Left forelimb (tissue), 1 donor: ENCODE measurements around the gene NFKBIE.

Source experiments
- DNase-seq: peaks from one replicate; pipeline ENCODE4 v3.0.0-alpha.2; 2018; ENCODE audit warnings: low spot score

The NFKBIE gene

DNA sequence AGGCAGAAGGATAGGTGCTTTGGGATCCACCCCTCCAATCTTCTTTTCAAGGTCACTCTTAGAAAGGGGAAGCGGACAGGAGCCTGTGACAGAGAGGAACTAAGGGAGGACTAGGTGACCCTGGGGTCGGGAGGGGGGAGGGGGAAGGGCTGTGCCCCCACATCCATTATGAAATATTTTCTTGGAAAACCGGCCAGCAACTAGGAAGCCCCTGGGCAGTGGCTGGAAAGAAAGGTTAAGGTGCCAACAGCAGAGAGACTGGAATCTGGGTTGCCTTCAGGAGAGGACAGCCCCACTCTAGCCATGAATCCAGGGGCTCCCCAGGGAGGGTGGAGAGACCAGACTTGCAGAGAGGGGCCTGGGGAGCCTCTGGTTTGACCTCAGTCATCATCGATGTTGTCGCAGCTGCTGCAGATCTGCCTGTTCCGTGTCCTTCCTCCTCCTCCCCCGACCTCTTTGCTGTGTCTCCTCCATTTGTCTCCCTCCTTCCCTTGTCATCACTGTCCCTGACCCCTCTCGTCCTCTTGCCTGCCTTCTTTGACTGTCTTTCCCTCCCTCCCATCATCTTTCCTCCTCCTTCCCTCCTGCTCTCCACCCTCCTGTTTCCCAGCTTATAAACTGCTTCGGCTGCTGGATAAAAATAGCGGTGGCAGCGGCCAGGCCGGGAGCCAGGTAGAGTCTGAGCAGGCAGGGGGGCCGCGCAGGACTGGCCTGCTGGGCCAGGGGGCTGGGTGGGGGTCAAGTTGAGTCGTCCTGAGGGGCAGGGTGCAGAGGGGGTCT, 38.8 kb downstream of the NFKBIE start:
- no peak for DNase-seq

DNA sequence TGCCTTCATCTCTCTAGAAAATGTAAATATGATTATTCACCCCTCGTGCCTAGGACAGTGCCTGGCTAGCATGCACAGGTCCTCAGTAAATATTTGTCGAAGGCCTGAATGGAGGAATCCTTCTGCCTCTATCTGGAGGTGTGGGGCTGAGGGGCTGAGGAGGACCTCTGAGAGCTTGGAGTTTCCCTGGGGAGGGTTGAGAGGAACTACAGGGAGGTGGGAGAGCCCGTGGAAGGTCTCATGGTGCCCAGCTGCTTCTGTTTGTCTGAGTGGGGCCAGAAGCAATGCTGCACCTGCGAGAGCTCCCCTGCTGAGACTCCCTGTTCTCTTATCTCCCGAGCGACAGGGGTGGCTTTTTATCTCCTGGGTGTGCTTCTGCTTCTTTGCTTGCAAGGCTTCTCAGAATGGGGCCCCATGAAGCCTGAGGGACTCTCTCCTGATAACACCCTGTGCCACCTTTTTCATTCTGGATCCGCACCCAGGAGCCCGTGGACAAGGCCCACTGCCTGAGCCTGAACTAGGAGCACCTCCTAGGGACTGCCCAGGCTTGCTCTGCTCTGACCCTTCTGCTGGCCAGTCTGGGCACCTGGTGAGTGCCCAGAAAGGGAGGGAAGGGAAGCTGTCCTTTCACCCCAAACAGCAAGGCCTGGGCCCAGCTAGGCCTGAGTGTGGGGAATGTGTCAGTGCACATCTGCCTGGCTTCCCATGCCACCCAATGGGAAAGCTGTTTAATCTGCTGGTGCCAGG, 39.6 kb downstream of the NFKBIE start:
- no peak for DNase-seq

- DNase-seq = no peak
Observed at GRCh38 chr6:44224965-44225305, 40.4 kb downstream of the NFKBIE start.

GRCh38 chr6:44224029-44224964, 41.1 kb downstream of the NFKBIE start:
- DNase-seq = no peak

DNA sequence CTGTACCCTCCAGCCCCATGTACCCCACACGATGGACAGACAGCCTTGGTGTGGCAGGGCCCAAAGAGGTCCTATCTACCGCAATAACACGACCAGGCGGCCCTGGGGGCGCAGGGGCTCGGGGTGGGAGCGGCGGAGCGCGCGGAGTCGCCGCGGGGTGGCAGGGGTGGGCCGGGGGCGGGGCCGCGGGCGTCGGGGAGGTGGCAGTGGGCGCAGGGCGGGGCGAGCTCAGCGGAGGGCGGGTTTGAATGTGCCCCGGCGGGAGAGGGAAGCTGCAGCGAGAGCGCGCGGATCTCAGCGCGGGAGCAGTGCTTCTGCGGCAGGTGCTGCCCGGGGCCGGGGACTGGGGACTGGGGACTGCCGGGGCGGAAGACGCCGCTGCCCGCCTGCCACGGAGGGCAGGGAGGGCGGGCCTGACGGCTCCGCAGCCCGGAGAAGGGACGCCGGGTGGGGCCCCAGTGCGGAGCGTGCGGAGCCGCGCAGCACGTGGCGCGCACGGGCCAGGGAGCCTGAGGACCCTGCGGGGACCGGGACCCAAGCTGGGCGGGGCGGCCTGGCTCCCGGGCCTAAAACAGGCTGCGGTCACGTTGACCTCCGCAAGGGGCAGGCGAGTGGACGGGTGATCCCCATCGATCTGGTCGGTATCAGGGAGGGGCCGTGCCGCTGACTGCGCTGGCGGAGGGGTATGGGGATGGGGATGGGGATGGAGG, 41.9 kb downstream of the NFKBIE start, which contains the start of gene SLC29A1:
SLC29A1 (plus strand) TSS at position 277 of the 710 bp plus-strand sequence. CDS start 3,719 bp downstream, outside the sequence.
- no peak for DNase-seq

DNA sequence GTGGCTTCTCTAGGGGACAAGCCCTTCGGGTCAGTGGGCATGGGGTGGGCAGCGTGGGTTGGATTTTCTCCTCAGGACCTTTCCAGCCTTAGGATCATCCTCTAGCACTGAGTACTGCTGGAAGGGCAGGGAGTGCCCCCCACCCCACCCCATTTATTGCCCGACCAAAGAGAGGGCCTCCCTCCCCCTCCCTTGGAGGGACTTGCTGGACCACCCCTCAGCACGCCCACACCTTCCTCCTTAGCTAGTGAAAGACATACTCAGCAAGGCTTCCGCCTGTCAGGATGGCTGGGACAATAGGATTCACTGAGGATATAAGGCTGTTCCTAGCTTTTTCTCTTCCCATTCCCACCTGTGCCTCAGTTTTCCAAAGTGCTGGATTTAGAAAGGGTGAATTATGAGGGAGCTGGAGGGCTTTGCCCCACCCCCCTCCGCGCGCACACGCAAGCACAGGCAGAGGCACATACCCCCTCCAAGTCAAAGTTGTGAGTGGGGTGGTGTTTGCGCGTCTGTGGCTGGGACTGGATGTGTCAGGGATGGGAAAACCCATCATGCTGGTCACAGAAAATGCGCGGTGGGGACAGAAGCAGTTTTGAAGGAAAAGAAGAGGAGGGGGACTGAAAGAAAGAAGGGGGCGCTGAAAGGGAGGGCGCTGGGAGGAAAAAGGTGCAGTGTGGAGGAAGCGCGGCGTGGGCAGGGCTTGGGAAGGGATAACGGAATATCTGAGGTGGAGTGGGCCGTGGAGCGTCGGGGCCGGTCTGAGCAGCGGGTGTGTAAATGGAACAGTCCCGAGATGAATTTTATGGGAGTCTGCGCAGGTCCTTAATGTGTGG, 42.6 kb downstream of the NFKBIE start:
- DNase-seq = no peak

GRCh38 chr6:44221961-44222335, 43.4 kb downstream of the NFKBIE start:
- DNase-seq = no peak

GRCh38 chr6:44221291-44221960, 43.9 kb downstream of the NFKBIE start:
- DNase-seq = peak; percentile 89

DNA sequence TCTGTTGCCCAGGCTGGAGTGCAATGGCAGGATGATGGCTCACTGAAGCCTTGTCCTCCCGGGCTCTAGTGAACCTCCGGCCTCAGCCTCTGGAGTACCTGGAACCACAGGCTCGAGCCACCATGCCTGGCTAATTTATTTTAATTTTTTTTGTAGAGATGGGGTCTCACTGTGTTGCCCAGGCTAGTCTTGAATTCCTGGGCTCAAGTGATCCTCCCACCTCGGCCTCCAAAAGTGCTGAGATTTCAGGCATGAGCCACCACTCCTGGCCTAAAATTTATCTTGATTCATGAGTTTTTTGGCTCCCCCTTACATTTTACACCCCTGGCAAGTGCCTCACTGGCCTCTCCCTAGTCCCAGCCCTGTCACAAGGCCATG, 44.4 kb downstream of the NFKBIE start:
- no peak for DNase-seq

DNA sequence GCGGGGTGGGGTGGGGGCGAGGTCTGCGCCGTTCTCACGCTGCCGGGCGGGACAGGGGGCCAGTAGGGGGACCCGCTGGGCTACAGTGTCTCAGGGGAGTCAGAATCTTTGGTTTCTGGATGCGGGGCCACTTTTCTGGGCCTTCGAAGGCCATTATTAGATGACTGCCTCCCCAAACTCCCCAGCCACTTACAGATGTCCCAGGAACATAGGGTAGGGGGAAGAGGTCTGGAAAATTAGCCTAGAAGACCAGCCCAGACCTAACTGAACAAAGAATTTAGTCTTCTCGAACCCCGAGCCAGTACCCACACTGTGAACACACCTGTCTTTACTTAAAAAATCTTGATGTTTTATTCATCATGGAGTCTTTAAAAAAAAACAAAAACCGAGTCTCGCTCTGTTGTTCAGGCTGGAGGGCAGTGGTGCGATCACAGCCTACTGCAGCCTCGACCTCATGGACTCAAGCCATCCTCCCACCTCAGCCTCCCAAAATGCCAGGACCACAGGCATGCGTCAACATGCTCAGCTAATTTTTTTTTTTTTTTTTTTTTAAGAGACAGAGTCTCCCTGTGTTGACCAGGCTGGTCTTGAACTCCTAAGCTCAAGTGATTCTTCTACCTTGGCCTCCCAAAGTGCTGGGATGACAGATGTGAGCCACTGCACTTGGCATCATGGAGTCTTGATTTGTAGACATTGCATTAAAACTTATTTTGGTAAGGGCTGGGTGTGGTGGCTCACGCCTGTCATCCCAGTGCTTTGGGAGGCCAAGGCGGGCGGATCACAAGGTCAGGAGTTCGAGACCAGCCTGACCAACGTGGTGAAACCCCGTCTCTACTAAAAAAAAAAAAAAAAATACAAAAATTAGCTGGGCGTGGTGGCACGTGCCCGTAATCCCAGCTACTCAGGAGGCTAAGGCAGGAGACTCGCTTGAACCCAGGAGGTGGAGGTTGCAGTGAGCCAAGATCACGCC, 45.3 kb downstream of the NFKBIE start:
- DNase-seq = no peak

DNA sequence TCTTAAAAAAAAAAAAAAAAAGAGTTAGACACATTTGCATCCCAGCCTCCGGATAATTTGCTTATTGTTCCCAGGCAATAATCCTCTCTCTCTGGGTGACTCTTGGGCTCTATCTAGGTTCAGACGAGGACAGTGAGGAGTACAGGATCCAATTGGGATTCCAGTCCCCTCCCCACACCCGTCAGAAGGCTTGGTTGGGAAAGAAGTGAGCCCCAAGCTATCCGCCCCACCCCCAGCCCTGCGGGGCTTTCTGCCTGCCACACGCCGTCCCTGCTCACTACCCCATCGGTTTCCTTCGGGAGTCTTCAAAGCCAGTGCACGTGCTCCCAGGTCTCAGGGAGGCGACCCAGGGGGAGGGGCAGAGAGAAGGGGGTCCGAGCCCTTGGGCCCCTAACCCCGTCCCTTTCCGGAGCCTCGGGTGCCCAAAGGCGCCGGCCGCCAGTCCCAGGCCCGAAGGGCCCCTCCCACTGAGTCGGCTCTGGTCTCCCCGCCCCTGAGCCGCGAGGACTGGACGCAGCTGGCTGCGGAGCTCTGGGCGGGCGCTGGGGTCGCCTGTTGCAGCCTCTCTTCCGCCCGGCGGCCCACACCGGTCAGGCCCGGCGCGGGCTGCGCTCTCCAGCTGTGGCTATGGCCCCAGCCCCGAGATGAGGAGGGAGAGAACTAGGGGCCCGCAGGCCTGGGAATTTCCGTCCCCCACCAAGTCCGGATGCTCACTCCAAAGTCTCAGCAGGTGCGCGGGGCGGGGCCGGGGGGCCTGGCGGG, 46.1 kb downstream of the NFKBIE start:
- DNase-seq = peak; percentile 88

GRCh38 chr6:44217332-44218143, 47.8 kb downstream of the NFKBIE start:
- DNase-seq = no peak

GRCh38 chr6:44216677-44217331, 48.5 kb downstream of the NFKBIE start, which contains the start of gene MYMX:
TSS of gene MYMX (plus strand) at chr6:44216926. CDS start at chr6:44217472, 546 bp downstream.
- no peak for DNase-seq

GRCh38 chr6:44214307-44214706, 51.0 kb downstream of the NFKBIE start:
- DNase-seq = no peak

DNA sequence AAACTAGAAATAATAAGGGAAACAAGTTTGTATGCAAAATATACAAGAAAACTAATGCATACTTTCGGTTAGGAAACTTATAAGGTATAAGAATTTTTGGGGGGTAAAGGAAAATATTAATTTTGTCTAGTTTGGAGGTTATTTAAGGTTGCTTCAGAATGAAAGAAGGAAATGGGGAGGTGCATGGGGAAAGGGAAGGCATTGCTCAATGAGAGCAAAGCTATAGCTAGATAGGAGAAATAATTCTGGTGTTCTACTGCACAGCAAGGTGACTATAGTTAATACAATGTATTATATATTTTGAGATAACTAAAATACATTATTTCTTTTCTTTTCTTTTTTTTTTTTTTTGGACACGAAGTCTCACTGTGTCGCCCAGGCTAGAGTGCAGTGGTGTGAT, 54.1 kb downstream of the NFKBIE start:
- no peak for DNase-seq
